Endothelial cell of umbilical vein (primary cell): ENCODE measurements around the gene TRAPPC12.

Experiments used
- EZH2 ChIP-seq: IDR thresholded peaks from 2 replicates; pipeline ENCODE4 v1.6.1; 2012; ENCODE audit warnings: borderline replicate concordance, low read depth, mild to moderate bottlenecking, moderate library complexity, low read length, inconsistent platforms; ENCODE audit not compliant: severe bottlenecking
- TF ChIP-seq, protein P1 (sequence below), 2 donors: IDR thresholded peaks; 1 replicate in 1 of 2; 2 replicates in 1 of 2; pipeline ENCODE4 v1.5.1; 2011; ENCODE audit warnings: low read length in 2 of 2, mild to moderate bottlenecking in 2 of 2, moderate library complexity in 2 of 2, control low read depth in 1 of 2, inconsistent platforms in 1 of 2, low read depth in 1 of 2; ENCODE audit not compliant: insufficient read depth in 1 of 2; ENCODE audit errors: extremely low read depth in 1 of 2

DNA sequence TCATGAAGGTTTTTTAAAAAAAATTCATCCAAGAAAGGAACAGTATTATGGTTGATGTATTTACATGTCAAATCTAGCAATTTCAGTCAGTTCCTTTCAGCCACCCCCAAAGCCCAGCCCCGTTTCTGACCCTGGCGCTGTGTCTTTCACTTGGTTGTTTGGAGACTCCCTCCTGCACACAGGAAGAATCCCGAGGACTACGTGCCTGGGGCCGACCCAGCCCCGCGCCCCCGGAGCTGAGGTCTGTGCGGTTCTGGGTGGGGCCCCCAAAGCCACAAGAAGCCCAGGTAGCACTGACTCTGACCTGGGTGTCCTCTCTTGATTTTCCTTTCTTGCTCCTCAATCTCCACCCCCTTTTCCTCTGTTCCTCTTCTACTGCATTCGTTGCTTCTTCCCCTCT is 49.1 kb downstream of the TRAPPC12 start:
- no peak for TF ChIP-seq EZH2
- TF ChIP-seq, protein P1, sequence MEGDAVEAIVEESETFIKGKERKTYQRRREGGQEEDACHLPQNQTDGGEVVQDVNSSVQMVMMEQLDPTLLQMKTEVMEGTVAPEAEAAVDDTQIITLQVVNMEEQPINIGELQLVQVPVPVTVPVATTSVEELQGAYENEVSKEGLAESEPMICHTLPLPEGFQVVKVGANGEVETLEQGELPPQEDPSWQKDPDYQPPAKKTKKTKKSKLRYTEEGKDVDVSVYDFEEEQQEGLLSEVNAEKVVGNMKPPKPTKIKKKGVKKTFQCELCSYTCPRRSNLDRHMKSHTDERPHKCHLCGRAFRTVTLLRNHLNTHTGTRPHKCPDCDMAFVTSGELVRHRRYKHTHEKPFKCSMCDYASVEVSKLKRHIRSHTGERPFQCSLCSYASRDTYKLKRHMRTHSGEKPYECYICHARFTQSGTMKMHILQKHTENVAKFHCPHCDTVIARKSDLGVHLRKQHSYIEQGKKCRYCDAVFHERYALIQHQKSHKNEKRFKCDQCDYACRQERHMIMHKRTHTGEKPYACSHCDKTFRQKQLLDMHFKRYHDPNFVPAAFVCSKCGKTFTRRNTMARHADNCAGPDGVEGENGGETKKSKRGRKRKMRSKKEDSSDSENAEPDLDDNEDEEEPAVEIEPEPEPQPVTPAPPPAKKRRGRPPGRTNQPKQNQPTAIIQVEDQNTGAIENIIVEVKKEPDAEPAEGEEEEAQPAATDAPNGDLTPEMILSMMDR (IDR thresholded peaks at IDR 0.05; ENCODE audit: extremely low read depth in 1 of 2, insufficient read depth in 1 of 2, low read depth in 1 of 2, low read length in 2 of 2), result no peak
